Measurements from ENCODE around the gene PLD3.

GRCh38 chr19:40397568-40397906, 49.0 kb downstream of the PLD3 start:
- no peak for TF ChIP-seq CTCF (IDR thresholded peaks at IDR 0.05)
- TF ChIP-seq POLR2AphosphoS5 (IDR thresholded peaks at IDR 0.05) = no peak
- no peak for TF ChIP-seq POLR2A (IDR thresholded peaks at IDR 0.05)
